HFFc6 (cell line): ENCODE measurements around the gene NUMBL. TPM values are rescaled to one million over a fixed set of nuclear protein-coding genes. Genes with fewer than 3 reads are reported as not detected.
A peak's percentile ranks its signal among the peaks of the same experiment; 100 is the strongest.

Experiments
- DNase-seq: peaks from one replicate; pipeline ENCODE4 v3.0.0-alpha.2; 2018
- H3K27ac Mint-ChIP-seq: 2 replicates; pipeline ENCODE4 v1.8.0; 2020; ENCODE audit warnings: mild to moderate bottlenecking, mixed read lengths
- H3K27me3 Mint-ChIP-seq: 2 replicates; pipeline ENCODE4 v1.8.0; 2021; ENCODE audit warnings: mild to moderate bottlenecking, moderate library complexity, mixed read lengths; ENCODE audit not compliant: insufficient read depth
- H3K36me3 Mint-ChIP-seq: 2 replicates; pipeline ENCODE4 v1.8.0; 2021; ENCODE audit warnings: low read depth, mixed read lengths
- H3K4me1 Mint-ChIP-seq: 2 replicates; pipeline ENCODE4 v1.8.0; 2020; ENCODE audit warnings: low read depth, mixed read lengths
- H3K4me3 Mint-ChIP-seq: 2 replicates; pipeline ENCODE4 v1.8.0; 2020; ENCODE audit warnings: mild to moderate bottlenecking, moderate library complexity, mixed read lengths
- H3K9me3 Mint-ChIP-seq: 2 replicates; pipeline ENCODE4 v1.8.0; 2020; ENCODE audit warnings: mild to moderate bottlenecking, mixed read lengths
- total RNA-seq, 6 experiments: library from RNA; stranded (reverse); fragmentation: NEBNext Ultra II Directional; extraction: Animal tissue kit (Norgen Biotek cat#: 25700); gene quantifications; 2 replicates in 1 of 6; 3 replicates in 5 of 6; pipeline ENCODE4 v1.2.3, GENCODE V29; 2021
- TF ChIP-seq, protein P1 (sequence below): fragments of 200-600 bp; sonication (generic); IDR thresholded peaks from 2 replicates; pipeline ENCODE4 v1.5.0; 2021; ENCODE audit warnings: antibody characterized with exemption, mild to moderate bottlenecking

The NUMBL gene
- total RNA-seq, 6 experiments from 2014 or later: 49.1 to 58.3 (median 53.6) TPM

DNA sequence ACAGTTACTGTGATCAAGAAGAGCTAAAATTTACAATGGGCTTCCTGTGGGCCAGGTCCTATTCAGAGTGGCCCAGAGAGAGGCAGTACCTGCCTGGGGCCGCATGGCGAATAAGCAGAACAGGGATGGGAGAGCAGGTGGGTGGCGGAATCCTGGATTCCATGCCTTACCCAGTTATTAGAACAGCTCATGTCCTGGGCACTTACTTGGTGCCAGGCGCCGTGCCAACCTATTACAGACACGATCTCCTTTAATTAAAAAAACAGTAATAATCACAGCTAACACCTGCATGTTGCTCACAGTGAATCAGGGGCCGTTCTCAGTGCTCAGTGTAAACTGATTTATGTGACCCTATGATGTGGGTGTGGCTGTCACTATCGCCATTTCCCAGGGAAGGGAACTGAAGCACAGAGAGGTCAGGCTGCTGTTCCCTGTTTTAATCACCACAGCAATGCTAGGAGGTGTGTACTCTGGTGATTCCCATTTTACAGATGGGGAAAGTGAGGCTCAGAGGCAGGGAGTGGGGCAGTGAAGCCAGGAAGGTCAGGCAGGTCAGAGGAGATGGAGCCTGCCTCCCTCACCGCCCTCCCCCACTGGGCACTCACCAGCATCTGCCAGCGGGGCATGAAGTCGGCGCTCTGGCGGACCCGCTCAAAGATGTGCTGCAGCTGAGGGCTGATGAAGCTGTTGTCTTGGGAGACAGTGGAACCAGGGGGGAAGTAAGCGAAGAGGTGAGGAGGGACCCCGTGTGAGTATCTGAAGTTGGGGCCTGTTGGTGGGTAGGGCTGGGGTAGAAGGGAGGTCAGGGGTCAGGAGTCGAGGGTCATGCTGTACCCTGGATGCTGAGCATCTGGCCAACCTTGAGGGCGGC lies 14.3 kb upstream of the NUMBL start:
- TF ChIP-seq, protein P1, sequence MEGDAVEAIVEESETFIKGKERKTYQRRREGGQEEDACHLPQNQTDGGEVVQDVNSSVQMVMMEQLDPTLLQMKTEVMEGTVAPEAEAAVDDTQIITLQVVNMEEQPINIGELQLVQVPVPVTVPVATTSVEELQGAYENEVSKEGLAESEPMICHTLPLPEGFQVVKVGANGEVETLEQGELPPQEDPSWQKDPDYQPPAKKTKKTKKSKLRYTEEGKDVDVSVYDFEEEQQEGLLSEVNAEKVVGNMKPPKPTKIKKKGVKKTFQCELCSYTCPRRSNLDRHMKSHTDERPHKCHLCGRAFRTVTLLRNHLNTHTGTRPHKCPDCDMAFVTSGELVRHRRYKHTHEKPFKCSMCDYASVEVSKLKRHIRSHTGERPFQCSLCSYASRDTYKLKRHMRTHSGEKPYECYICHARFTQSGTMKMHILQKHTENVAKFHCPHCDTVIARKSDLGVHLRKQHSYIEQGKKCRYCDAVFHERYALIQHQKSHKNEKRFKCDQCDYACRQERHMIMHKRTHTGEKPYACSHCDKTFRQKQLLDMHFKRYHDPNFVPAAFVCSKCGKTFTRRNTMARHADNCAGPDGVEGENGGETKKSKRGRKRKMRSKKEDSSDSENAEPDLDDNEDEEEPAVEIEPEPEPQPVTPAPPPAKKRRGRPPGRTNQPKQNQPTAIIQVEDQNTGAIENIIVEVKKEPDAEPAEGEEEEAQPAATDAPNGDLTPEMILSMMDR: no peak
- no peaks in the 10 kb centered on the region for H3K9me3 Mint-ChIP-seq
- no peak for DNase-seq
- no peaks in the 10 kb centered on the region for H3K4me1 Mint-ChIP-seq
- peaks cover 2% of the 10 kb centered on the region for H3K27me3 Mint-ChIP-seq
- no peak overlapping the region for H3K27ac Mint-ChIP-seq
- H3K36me3 Mint-ChIP-seq: peaks cover 33% of the 10 kb centered on the region
- no peak overlapping the region for H3K4me3 Mint-ChIP-seq

DNA sequence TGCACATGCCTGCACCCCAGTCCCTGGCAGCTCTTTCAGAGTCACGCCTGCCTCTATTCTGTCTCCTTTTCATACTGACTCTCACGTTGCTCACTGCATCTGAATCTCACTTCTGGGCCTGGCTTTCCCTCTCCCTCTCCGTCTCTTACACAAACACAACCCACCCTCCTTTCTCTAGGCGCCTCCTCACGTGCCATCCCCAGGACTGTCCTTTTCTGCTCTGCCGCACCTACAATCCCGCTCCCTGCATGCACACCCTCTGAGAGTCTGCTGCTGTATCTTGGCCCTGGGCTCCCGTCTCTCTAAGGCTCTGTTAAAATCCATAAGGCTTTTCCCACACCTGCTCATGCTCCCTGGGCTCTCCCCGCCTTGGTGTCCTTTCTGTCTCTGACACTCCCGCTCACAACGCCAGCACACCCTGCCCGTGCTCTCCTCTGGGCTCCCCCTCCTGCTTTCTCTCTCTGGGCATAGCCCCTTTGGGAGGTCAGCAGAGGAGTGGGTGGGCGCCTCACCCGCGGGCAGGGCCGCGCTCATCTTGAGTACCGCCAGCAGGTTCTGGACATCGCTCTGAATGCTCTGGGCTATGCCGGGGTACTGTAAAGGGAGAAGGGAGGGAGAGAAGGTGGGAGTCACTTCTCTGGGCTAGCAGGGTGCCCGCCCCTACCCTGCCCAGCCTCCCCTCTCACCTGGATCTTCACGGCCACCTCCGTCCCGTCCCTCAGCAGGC lies 12.7 kb upstream of the NUMBL start:
- H3K9me3 Mint-ChIP-seq: no peaks in the 10 kb centered on the region
- H3K27ac Mint-ChIP-seq: no peak overlapping the region
- DNase-seq: no peak
- no peak overlapping the region for H3K4me3 Mint-ChIP-seq
- peaks cover 26% of the 10 kb centered on the region for H3K36me3 Mint-ChIP-seq
- no peaks in the 10 kb centered on the region for H3K4me1 Mint-ChIP-seq
- no peaks in the 10 kb centered on the region; the same call in 1 of the 2 replicates for H3K27me3 Mint-ChIP-seq
- TF ChIP-seq, protein P1: no peak

DNA sequence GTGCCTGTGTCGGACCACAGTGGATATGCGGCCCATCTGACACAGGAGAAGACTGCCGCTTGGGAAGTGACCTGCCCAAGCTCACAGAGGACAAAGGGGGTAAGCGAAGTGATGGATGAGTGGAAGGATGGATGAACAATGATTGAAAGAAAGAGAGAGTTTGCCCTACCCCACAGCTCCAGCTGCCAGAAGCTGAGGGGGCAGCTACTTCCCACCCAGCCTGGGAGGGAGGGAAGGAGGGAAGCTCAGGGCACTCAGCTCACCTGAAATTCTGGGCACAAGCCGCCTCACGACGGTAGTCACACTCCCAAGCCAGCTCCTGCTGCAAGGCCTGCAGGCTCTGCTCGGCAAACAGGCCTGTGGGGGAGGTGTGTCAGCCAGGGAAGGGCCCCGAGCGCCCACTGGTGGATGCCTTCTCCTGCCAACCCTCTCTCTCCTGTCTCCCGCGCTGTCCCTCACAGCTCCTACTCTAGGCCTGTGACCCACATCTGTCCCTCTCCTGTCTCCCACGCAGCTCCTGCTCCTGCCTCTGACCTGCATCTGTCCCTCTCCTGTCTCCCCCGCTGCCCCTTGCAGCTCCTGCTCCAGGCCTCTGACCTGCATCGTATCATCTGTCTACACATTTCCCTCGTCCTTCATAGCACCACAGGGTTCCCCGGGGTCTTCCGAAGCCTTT lies 12.0 kb upstream of the NUMBL start:
- H3K27ac Mint-ChIP-seq: no peak overlapping the region

DNA sequence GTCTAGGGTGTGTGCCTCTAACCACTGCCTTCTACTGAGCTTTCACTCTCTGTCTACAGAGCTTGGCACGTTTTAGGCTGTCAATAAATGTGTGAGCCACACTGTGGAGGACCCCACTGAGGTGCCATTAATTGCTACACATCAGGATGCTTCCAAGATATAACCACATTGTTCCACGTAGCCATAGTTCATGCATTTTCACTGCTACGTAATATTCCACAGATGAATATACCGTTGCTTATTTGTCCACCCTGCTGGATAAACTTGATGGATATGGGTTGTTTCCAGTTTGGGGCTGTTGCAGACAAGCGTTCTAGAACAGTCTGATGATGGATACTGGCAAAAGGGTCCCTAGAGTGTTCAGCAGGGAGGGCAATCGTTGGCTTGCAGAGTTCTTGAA lies 11.3 kb upstream of the NUMBL start:
- no peak overlapping the region for H3K27ac Mint-ChIP-seq
- H3K27me3 Mint-ChIP-seq: no peaks in the 10 kb centered on the region; the same call in 1 of the 2 replicates

More for the DNA sequence above, 12.0 kb upstream of the NUMBL start:
- no peaks in the 10 kb centered on the region; the same call in 1 of the 2 replicates for H3K27me3 Mint-ChIP-seq
- TF ChIP-seq, protein P1: peak; percentile 60; the same call in 1 of the 2 replicates
- no peak for DNase-seq
- H3K36me3 Mint-ChIP-seq: peaks cover 26% of the 10 kb centered on the region
- no peaks in the 10 kb centered on the region for H3K9me3 Mint-ChIP-seq
- no peak overlapping the region for H3K4me3 Mint-ChIP-seq
- H3K4me1 Mint-ChIP-seq: no peaks in the 10 kb centered on the region

DNA sequence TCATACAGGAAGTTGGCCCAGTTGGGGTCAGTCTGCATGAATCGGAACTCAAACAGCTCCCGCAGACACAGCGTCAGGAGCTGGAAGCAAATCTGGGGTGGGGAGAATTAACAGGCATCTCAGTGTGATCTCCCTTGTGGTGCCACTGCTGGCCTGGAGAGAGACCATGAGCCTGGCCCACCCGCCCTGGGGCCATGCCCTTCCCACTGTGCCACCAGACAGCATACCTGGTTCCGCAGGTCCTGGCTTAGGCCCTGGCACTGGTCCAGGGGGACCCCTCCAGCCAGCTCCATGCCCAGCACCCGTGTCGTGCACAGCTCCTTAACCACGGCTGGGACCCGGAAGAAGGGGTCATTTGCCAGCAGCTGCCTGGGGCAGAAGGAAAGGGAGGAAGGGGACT lies 9.6 kb upstream of the NUMBL start:
- no peak for DNase-seq
- Mint-ChIP-seq H3K27me3 (no peaks in the 10 kb centered on the region; the same call in 1 of the 2 replicates), H3K36me3 (peaks cover 24% of the 10 kb centered on the region), H3K27ac (no peak overlapping the region), H3K4me1 (no peaks in the 10 kb centered on the region), H3K4me3 (no peak overlapping the region), H3K9me3 (no peaks in the 10 kb centered on the region)
- TF ChIP-seq, protein P1: no peak

More for the DNA sequence above, 11.3 kb upstream of the NUMBL start:
- no peak overlapping the region for H3K4me3 Mint-ChIP-seq
- no peaks in the 10 kb centered on the region for H3K4me1 Mint-ChIP-seq
- TF ChIP-seq, protein P1: no peak
- H3K36me3 Mint-ChIP-seq: peaks cover 26% of the 10 kb centered on the region
- H3K9me3 Mint-ChIP-seq: no peaks in the 10 kb centered on the region
- no peak for DNase-seq
